ENCODE data around the gene USP12. TPM values are rescaled to one million over a fixed set of nuclear protein-coding genes. Genes with fewer than 3 reads are reported as not detected.

Gene USP12
- total and polyA plus RNA-seq, 3 donors from 2014 or later = 24.3 to 30.2 (median 26.1) TPM

DNA sequence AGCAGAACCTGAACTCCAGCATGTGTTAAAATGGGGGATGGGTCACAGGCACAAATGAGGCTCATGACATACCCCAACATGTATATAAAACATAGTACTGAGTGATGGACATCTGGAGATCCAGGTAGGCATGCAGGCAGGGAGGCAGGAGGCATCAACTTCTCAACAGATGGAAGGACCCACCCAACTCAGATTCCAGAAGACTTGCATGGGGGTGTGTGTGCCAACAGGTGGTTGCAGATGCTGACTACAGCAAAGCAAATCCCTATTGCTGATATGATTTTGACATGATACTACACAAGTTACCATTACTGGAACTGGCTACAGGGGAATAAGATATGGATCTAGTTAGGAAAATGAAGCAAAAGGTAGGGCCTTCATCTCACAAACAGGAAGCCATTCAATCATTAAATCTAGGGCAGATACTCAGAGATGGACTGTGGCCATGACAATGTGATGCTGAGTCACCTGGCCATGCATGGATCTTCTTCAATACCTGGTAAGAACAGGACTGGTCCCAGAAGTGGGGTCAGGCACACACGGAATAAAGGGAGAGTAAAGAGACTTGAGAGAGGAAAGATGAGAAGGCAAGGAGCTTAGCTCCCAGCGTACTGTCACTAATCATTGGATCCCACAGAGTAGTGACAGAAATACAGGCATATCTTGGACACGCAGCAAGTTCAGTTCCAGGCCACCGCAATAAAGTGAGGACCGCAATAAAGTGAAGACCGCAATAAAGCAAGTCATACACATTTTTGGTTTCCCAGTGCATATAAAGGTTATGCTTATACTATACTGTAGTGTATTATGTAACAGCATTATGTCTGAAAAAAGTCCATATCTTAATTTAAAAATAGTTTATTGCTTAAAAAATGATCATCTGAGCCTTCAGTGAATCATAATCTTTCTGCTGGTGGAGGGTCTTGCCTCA, 91.3 kb downstream of the USP12 start:
- TF ChIP-seq POLR2A (IDR thresholded peaks at IDR 0.05) = no peak
- TF ChIP-seq CTCF (IDR thresholded peaks at IDR 0.05) = no peak
- Histone ChIP-seq H3K36me3 (ENCODE audit: low read depth, missing control alignments) (no peaks in the 10 kb centered on the region), H3K27me3 (no peaks in the 10 kb centered on the region), H3K27ac (no peak overlapping the region), H3K4me1 (no peaks in the 10 kb centered on the region), H3K4me3 (no peak overlapping the region), H3K9me3 (no peaks in the 10 kb centered on the region)
- no peak for DNase-seq
- WGBS, 2 donors = 97% methylated on average over 6 of the region's 6 CpGs
- intact Hi-C loops (cut with DNase I; ENCODE audit: low total_unique reads) = no loop called here

GRCh38 chr13:27079421-27079958, 92.1 kb downstream of the USP12 start:
- H3K27ac ChIP-seq = no peak overlapping the region
- intact Hi-C loops (cut with DNase I; ENCODE audit: low total_unique reads) = no loop called here
- 71 to 87% methylated on average over 3 of the region's 3 CpGs for WGBS, 2 donors

GRCh38 chr13:27077451-27077850, 94.2 kb downstream of the USP12 start:
- TF ChIP-seq POLR2A (IDR thresholded peaks at IDR 0.05) (no peak), CTCF (IDR thresholded peaks at IDR 0.05) (no peak)
- no peaks in the 10 kb centered on the region for H3K4me1 ChIP-seq
- intact Hi-C loops (cut with DNase I; ENCODE audit: low total_unique reads) = no loop called here
- no peaks in the 10 kb centered on the region for H3K36me3 ChIP-seq (ENCODE audit: low read depth, missing control alignments)
- no peaks in the 10 kb centered on the region for H3K9me3 ChIP-seq
- H3K27me3 ChIP-seq = no peaks in the 10 kb centered on the region
- WGBS, 2 donors = 59 to 72% methylated on average over 1 of the region's 1 CpG
- no peak overlapping the region for H3K27ac ChIP-seq
- no peak overlapping the region for H3K4me3 ChIP-seq
- no peak for DNase-seq

More at GRCh38 chr13:27079421-27079958, 92.1 kb downstream of the USP12 start:
- TF ChIP-seq CTCF (IDR thresholded peaks at IDR 0.05) (no peak), POLR2A (IDR thresholded peaks at IDR 0.05) (no peak)
- H3K36me3 ChIP-seq (ENCODE audit: low read depth, missing control alignments) = no peaks in the 10 kb centered on the region
- no peak for DNase-seq
- no peak overlapping the region for H3K4me3 ChIP-seq
- H3K4me1 ChIP-seq = no peaks in the 10 kb centered on the region
- no peaks in the 10 kb centered on the region for H3K9me3 ChIP-seq
- H3K27me3 ChIP-seq = no peaks in the 10 kb centered on the region

GRCh38 chr13:27076421-27076820, 95.2 kb downstream of the USP12 start:
- Histone ChIP-seq H3K4me3 (no peak overlapping the region), H3K27me3 (no peaks in the 10 kb centered on the region), H3K27ac (no peak overlapping the region), H3K4me1 (no peaks in the 10 kb centered on the region), H3K36me3 (ENCODE audit: low read depth, missing control alignments) (no peaks in the 10 kb centered on the region), H3K9me3 (no peaks in the 10 kb centered on the region)
- no peak for TF ChIP-seq CTCF (IDR thresholded peaks at IDR 0.05)
- TF ChIP-seq POLR2A (IDR thresholded peaks at IDR 0.05) = no peak
- no peak for DNase-seq
- intact Hi-C loops (cut with DNase I; ENCODE audit: low total_unique reads) = no loop called here
